NCI-H1048 (cell line): ENCODE data around the gene RAB11FIP4.

Experiments used
- DNase-seq: peaks from one replicate; lab custom pipeline; 2025; lab: John Stamatoyannopoulos, UW

Gene RAB11FIP4

DNA sequence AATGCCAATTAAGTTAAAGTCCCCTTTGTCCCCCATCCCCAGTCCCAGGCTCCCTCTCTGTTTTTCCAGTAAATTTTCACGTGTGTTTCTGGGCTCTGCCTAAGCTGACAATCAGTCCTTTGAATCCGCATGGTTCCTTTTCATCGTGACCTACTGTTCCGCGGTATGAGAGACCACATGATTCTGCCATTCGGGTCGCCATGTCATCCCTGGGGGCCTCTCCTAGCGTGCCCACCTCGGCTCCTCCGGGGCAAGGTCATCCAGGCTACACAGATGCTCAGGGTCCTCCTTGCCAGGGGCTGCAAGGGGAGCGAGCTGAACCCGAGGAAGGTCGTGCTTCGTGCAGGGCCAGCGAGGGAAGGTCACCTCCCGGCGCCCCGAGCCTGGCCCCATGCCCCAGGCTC, 157.6 kb downstream of the RAB11FIP4 start:
- DNase-seq: no peak

DNA sequence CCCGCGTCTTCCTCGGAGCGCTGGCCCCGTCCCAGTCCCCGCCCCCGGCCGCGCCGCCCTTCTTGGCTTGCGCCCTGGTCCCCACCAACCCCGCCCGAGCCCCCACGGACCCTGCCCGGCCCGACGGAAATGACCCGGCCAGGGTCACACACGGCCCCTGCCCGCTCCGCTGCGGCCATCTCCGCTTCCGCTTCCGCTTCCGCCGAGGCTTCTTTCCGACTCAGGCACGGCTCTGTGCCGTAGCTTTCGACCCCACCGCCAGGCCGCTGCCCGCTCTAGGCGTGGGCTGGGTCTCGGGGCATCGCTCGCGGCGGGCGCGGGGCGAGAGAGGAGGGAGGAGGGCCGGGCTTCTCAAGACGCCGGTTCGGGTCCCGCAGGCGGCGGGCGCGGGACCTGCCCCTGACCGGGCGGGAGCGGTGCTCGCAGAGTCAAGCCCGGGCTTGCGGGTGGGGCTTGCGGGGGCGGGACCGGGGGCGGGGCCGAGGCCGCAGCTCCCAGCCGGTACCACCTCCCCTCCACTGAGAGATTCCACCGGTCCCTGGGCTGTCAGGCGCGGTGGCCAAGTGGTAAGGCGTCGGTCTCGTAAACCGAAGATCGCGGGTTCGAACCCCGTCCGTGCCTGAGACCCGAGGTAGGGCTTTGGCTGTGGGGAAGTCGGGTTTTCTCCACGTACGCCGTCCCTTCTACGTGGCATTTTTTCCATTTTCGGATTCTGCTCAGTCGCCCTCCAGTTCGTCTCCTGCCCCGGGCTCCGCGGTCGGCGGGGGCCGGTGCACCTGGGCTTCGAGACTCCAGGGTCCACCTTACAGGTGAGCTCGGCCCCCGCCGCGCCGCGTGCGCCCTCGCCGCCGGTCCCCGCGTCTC, 158.3 kb downstream of the RAB11FIP4 start:
- DNase-seq: peak; percentile 86

DNA sequence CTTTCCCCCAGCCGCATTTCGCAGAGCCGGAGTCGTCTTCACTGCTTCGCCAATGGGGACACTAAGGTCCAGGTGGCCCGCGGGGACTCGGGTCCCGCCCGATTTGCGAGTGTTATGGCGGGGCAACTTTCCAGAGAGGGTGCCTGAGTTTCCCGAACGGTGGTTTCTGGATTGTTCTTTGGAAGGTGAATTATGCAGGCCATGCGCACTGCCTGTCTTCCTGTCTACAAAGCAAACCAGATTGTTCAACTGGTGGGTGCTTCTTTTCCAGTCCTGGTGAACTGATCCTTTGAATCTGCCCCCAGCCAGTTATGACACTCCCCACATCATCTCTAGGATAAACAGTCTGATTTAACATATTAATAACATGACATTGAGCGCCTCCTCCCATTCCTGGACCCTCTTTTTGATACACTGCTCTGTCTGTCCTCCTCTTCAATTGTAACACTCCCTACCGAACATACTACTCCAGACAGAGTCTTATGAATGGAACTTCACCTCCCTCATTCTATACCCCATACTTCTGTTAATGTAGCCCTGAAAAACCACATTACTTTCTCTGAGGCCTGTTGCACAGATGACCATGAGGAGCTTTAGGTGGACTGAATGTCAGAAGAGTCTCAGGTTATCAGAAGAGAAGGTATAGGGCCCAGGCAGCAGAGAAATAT, 159.0 kb downstream of the RAB11FIP4 start:
- DNase-seq: no peak

DNA sequence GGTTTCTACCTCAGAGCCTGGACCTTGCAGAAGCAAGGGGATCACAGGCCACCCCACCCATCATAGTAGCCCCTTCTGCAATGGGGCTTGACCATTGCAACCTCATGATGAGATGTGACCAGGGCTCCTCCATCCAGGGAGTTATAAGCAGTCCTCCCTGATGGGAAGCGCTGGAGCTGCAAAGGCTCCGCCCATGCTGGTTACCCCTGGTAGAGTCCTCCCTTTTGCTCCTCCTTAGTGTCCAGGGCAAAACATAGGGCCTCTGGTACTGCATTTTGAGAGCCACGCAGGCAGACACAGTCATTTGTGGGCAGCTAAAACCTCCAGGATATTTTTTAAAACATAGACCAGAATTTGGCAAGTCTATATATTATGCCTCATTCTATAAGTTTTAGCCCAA, 161.1 kb downstream of the RAB11FIP4 start:
- no peak for DNase-seq

DNA sequence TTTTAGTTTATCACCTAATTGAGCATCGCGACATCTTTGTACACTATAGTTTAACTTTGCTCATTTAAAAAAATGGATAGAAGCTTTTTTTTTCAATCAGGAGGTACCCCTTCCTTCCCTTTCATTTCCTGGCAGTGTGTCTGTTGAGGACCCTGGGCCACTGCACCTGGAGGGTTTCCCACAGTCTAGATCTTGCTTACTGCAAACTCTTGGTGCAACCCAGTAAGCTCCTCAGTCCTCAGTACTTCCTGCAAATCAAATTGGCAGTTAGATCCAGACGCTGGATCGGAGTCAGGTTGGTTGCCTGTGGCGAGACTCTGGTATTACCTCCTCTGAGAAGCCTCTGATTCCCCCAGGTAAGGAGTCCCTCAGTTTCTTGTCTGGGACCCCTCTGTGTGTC, 162.0 kb downstream of the RAB11FIP4 start:
- no peak for DNase-seq

DNA sequence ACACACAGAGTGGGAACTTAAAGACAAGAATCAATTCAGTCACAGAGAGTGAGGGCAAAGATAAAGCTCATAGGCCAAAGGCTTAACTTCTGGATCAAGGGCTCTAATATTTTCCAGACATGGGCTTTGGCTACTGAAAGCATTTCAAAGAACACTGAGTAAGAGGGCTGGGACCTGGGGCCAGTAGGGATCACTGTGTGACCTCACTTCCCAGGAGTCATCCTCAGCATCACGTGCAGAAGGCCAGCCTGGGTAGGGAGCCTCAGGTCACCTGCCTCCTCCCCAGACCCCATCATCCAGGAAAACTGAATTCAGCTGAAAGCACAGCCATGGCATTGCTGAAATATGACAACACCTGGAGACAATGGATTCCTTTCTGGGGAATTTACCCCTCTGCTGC, 163.5 kb downstream of the RAB11FIP4 start:
- DNase-seq: no peak

DNA sequence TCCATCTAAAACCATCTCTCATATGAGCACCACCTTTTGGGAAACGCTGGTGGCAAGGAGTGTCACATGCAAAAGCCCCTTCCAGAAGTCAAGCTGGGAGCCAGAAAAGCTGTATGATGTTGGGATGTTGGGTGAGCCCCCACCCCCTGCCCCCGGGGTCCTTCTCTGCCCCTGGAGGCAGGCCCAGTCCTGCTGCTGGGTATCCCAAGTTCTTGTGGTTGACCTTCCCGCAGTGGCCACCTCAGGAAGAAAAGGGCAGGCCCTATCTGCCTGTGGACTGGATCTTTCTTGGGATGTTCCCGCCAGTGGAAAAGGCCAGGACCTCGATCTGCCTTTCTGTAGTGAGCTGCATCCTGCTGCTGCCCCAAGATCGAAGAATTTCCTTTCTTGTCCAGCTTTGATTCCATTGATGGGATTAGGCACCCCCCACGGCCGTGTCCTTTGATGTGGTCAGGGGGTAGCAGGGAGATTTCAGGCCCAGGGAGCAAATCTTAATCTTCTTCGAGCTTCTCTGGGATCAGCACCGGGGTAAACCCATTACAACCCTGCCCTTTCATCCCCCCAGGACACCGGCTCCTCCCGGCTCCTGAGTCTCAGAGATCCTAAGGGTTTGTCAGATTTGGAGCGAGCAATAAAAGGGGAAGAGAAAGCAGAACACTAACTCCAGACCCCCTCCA, 165.6 kb downstream of the RAB11FIP4 start:
- DNase-seq: no peak

DNA sequence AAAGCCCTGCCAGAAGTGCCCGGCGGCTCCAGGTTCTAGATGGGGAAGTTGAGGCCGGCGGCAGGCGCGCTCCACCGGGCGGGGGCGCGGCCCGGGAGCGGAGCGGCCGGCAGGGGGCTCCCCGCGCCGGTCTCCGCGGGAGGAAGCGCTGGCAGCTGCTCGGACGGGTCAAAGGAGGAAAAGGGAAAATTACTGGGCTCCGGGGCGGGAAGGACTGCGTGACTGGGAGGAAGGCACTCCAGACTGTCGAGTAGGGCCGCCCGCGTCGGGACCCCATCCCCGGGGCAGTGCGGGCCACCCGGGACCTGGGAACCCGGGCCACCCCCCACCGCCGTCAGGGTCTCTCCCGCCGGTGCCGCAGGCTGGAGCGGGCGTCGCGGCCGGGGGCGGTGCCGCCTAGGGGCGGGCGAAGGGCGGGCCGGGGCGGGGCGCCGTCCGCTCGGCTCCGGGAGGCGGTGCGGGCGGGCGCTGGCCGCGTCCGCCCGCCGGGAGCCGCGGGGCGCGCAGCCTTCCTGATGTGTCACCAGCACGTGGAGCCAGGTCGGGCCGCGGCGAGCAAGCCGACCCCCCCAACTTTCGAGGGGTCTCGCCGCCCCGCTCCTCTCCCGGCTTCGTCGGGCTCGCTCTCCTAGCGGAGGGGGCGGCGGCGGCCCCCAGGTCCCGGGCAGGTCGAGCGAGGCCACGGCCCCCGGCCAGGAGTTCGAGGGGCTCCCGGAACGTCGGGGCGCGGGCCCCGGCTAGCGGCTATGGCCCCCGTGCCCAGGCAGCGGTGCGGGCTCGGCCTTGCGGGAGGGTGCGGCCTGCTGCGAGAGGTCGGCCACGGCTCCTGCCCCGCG, 167.5 kb downstream of the RAB11FIP4 start:
- DNase-seq: no peak

DNA sequence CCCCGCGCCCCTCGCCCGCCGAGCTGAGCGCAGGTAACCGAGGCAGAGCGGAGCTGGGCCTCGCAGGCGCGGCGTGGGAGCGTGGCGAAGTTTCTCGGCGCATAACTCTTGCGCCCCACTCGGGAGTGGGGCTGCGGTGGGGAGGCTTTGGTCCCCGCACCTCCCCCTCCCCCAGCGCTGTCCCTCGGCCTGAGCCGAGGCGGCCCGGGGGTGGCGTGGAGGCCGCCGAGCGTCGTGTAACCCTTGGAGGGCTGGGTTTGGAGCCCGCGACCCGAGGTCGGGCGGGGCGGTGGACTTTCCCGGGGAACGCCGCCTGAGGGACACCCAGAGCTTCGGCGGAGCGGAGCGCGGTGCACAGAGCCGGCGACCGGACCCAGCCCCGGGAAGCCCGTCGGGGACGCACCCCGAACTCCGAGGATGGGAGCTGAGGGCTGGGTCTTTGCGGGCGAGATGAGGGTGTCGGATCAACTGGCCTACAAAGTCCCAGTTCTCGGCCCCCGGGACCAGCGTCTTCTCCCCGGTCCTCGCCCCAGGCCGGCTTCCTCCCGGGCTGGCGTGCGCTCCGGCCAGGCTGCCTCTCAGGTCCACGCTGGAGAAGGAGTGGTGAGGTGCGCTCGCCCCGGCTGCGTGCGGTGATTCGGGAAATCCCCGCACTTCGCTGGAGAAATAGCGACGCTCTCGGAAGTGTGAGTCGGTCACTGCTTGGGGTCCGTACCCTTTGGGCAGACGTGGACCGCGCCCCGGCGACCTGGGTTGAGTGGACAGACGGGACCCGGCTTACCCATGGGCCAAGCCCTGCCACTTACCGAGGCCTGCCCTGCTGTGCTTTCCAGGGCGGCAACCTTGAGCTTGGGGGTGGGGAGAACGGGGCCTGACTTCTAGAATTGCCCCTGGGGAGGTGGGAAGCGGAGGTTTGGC, 168.4 kb downstream of the RAB11FIP4 start:
- DNase-seq: no peak

DNA sequence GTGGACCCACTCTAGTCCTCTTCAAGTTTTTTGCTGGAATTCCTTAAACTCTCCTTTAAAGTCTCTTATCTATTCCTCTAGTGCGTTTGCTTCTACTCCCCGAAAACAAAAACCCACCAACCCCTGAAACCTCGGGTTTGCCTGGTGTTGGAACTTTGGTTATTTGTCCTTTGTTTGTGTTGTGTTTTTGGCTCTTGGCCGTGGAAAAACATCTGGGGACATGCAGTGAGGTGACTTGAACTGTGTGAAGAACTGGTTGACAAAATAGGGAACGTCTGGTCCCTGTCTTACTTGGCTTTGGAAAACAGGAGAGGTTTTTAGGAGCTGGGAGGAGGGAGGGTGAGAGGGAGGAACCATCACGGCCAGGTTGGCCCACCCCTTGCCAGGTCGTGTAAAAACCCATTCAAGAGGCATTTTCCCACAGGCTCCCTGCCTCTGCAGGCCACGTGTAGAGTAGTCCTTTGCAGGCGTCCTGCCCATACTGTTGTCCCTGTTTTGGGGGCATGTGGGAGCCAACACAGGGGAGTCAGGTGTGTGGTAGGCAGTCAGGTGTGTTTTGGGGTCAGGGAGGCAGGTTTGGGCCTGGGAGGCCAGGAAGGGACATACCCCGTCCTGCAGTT, 169.3 kb downstream of the RAB11FIP4 start:
- no peak for DNase-seq

DNA sequence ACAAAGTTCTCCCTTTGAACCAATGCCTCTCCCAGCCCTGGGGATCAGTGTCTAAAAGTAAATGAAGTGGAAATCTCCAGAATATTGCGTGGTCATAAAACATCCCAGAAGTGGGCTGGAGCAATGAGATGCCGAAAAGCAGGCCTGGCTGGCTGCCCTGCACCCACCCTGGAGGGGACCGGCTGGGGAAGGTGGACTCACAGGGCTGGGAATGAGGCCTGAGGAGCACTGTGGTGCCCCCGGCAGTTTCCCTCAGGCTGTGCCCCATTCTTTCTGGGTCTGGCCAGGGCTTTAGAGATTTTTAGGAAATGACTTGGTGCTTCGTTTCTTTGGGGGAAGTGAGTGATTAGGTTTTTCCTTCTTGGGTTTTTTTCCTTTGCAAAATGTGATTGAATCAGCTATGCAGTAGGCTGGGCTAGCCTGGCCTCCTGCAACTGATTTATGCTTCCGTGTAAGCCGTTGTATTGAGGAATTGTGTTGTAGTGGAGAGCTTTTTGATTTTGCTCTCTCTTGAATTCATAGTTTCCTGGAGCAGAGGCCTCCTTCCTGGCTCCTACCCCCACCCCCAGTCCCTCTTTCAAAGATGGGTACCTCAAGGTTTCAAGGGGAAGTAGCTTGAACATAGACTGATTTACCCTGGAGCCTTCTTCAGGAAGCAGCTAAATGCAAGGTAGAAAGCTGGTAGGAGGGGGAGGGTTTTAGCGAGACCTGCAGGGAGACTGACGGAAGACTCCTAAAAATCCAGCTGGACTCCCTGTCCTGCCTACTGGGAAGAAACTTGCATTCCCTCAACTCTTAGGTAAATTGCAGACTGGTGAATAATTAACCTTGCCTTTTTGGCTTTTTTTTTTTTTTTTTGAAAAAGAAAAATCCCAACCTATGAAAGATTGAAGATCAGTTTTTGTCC, 170.2 kb downstream of the RAB11FIP4 start:
- no peak for DNase-seq

DNA sequence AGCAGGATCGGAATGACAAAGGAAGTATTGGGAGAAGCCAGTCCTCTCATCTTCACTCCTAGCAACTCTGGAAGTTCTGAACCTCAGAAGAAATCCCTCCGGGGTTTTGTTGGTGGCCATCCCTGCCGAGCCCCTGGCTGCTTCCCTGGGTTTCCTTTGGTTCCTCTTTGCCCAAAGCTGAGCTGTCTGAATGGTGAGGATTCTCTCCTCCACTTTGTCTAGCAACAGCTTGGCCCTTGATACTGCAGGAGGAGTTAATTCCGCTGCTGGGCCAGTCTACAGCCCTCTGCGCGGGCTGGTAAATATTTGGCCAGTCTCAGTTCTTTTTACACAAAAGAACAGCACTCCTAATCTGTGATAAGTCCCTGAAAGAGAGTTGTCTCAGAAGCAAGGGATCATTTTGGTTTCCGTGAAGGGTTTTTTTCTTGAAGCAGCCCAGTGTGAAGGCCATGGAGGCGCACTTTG, 170.9 kb downstream of the RAB11FIP4 start:
- DNase-seq: no peak

DNA sequence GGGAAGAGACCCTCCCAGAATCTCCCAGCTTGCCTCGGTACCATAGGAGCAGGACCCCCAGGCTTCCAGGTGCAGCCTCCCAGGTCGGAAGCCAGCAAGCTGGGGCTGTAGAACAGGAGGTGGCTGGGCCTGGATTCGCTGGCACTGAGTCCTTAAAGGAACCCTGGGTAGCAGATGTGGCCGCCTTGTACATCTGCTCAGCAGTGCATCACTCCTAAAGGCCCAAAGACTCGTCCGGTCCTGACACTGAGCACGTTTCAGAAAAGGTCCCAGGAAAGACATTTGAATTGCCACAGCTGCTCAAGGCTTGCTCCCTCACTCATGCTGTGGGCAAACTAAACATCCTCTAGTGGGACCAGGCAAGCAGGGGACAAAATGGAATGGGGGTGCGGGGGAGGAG, 172.8 kb downstream of the RAB11FIP4 start:
- no peak for DNase-seq

DNA sequence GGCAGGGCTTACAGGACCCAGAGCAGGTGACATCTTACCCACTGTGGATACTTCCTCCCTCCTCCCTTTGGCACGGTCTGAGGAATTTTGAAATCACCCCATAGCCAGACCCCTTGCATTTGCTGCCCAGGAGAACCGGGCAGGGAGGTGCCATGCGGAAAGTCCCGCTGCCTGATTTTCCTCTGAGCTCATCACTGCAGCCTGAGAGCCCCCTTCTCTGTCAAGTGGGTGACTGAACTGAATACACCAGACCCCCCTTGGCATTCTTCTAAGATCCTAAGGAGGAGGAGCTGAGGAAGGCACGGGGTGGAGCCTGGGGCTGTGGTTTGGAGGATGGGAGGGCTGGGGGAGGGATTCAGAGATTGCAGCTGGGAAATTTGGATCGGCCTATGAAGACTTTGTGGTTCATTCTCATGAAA, 173.4 kb downstream of the RAB11FIP4 start:
- DNase-seq: no peak

DNA sequence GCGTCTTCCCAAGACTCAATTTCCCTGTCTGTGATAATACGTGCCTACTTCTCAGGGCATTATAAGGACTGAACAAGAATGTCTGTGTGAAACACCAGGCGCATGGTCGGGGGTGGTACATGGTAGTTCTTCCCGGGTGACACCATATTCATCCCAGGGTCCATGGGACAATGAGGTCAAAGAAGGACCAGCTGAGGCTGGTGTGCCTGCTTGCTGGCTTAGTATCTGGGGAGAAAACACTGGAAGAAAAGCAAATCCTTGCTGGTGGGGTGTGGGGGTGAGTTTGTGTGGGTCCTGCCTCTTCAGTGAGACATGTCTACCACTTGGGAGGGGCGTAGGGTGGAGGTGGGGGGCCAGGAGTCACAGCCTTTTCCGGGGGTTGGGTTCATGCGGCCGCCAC, 174.2 kb downstream of the RAB11FIP4 start:
- DNase-seq: no peak

DNA sequence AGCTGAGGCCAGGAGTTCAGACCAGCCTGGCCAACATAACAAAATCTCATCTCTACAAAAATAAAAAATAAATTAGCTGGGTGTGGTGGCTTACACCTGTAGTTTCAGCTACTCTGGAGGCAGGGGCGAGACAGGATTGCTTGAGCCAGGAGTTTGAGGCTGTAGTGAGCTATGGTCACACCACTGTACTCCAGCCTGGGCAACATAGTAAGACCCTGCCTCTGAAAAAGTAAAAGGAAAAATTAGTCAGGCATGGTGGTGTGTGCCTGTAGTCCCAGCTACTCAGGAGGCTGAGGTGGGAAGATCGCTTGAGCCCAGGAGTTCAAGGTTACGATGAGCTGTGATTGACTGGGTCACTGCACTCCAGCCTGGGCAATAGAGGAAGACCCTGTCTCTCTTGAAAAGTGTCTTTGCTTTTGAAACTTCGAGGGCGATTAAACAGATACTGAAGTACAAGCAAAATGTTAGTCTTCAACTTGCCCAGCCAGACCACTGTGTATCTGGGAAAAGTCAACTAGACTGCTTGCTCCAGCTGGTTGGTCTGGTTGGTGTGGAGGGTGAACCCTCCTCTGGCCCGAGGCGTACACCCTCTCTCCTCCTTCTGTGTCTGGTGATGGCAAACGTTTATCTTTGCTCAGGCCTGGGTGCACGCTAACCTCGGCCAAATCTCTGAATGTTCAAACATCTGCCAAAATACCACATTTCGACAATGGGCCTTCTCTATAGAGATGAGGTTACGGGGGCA, 174.9 kb downstream of the RAB11FIP4 start:
- no peak for DNase-seq

DNA sequence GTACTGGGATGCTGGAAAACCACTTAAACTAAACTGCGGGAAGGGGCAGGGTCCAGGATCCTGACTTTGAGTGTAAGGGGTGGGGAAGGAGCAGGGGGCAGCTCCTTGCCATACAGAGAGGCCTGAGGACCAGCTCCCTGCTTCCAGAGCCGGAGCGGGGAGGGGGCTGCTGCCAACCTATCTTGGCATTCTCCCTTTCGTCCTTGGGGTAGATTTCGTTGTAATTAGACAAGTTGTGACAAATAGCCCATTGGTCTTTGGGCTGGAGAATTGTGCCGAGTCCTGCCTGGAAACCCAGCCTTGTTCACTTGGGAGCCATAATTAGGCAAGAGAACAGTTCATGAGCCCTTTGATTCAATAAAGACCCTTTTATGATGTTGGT, 175.5 kb downstream of the RAB11FIP4 start:
- no peak for DNase-seq

DNA sequence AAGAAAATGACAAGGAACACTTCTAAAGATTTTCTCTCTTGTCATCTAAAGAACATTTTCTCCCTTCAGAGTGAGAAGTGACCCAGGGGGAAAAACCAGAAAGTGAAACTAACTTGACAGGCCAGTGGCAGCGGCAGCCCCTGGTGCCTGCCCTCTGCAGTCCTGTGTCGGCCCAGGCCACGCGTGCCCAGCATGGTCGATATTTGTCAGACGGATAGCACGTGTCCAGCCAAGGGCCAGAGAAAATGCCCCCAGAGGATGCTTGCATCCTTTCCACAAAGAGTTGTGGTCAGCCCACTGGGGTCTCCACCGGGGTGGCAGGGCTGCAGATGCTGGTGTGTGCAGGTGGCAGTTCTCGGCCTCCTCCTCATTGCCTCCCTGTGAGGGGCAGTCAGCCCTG, 176.6 kb downstream of the RAB11FIP4 start:
- DNase-seq: no peak

DNA sequence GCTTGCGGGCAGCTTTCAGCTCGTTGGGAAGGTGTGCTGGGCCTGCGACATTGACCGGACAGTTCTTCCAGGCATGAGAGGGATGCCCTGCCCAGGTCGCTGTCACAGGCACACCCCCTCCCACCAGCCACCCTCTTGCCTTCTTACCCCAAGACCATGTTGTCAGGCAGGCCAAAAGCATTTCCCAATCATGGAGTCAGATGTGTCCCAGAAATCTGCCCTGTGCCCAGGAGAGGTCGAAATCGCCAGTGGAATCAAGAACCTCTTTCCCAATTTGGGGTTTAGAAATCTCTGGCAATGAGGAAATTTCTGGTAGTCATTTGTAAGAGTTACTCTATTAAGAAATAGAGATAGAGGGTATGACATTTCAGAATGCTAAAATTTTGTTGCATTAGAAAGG, 177.1 kb downstream of the RAB11FIP4 start:
- DNase-seq: no peak
